Activated T-cell treated with anti-CD3 and anti-CD28 coated beads, Interleukin-2, amount 50 U/mL, for 4 hours (primary cell): Measurements from ENCODE around the gene ROBO1. TPM values are rescaled to one million over a fixed set of nuclear protein-coding genes. Genes with fewer than 3 reads are reported as not detected.
"Not testable (repeated sequence)": the region's sequence is repeated elsewhere in the genome, so short reads cannot be mapped to it uniquely, and the experiment has no call there.

ENCODE experiments used
- ATAC-seq, 2 donors: fragments of 200-7000 bp; cut with Tn5 transposase; one replicate each; pipeline ENCODE4 v1.10.0; 2021
- DNase-seq: peaks from one replicate; pipeline ENCODE4 v3.0.0-alpha.2; 2020
- H3K27me3 Mint-ChIP-seq: one replicate; pipeline ENCODE4 v1.8.0; 2021; ENCODE audit warnings: low read depth, mixed read lengths
- H3K36me3 Mint-ChIP-seq: one replicate; pipeline ENCODE4 v1.8.0; 2022; ENCODE audit warnings: mixed read lengths; ENCODE audit not compliant: insufficient read depth
- H3K4me1 Mint-ChIP-seq: one replicate; pipeline ENCODE4 v1.8.0; 2021; ENCODE audit warnings: low read depth, mixed read lengths
- H3K4me3 Mint-ChIP-seq: one replicate; pipeline ENCODE4 v1.8.0; 2021; ENCODE audit warnings: mild to moderate bottlenecking, moderate library complexity, mixed read lengths
- H3K9me3 Mint-ChIP-seq: one replicate; pipeline ENCODE4 v1.8.0; 2021; ENCODE audit warnings: mixed read lengths
- total RNA-seq, 3 donors: library from RNA; stranded (reverse); gene quantifications; one replicate each; pipeline ENCODE4 v1.2.1, GENCODE V29; 2021

ROBO1 gene
- total RNA-seq, 3 donors from 2014 or later, result 0.38 to 0.99 (median 0.95) TPM

DNA sequence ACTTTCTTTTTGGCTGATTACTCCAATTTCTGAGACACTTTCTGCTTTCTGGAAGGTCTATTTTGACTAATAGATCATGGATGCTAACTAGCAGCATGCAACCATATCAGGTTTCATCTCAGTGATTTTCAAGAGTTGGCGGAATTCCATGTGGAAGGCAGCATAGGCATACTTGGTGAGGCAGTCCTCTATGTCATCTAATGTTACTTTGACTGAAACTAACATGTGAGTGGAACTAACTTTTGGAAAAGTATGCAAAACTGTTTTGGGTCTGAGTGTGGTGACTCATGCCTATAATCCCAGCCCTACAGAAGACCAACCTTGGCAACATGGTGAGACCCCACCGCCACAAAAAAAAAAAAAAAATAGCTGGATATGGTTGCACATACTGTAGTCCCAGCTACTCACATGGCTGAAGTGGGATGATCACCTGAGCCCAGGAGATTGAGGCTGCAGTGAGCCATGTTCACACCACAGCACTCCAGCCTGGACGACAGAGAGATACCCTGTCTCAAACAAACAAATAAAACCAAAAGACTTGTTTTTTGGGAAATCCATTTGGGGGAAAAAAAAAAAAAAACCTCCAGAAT lies 1033.7 kb downstream of the ROBO1 start:
- no peak overlapping the region for H3K4me3 Mint-ChIP-seq
- ATAC-seq (no peak), DNase-seq (no peak)
- no peaks in the 10 kb centered on the region for H3K36me3 Mint-ChIP-seq
- H3K27me3 Mint-ChIP-seq, result no peaks in the 10 kb centered on the region
- H3K9me3 Mint-ChIP-seq, result peaks cover 19% of the 10 kb centered on the region
- H3K4me1 Mint-ChIP-seq, result no peaks in the 10 kb centered on the region

DNA sequence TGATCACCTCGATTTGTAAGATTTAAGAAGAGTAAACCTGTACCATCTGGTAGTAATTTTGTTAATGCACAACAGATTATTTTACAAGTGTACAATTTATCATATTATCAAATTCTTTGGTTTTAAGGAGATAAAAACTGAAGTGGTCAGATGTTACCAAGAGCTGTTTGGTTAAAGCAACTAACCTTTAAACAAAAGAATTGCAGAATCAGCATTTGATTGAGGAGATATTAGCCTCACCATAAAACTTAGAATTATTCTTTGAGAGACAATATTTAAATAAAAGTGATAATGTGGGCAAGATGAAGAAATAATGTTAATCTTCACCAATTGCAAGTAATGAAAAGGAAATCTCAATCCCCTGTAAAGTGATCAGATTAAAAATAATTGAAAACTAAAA lies 1034.9 kb downstream of the ROBO1 start:
- H3K27me3 Mint-ChIP-seq, result no peaks in the 10 kb centered on the region
- no peaks in the 10 kb centered on the region for H3K4me1 Mint-ChIP-seq
- DNase-seq (no peak), ATAC-seq (no peak)
- peaks cover 18% of the 10 kb centered on the region for H3K9me3 Mint-ChIP-seq
- H3K4me3 Mint-ChIP-seq, result no peak overlapping the region
- H3K36me3 Mint-ChIP-seq, result no peaks in the 10 kb centered on the region

DNA sequence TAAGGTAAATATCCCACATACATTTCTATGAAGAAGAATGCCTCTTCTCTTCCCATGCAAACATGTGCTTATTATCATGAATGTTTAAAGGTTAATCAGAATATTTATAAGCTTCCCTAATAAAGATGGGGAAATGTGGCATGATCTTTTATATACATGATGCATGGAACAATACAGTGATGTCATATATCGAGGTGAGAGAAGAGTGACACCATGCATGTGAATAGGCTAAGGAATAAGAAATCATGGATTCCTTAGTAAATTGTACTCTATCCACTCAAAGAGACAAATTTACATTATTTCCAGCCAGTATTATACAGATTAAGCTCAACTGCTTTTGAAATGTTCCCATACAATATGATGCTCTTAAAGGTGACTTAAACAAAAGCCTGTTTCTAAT lies 1035.3 kb downstream of the ROBO1 start:
- H3K4me3 Mint-ChIP-seq, result no peak overlapping the region
- peaks cover 15% of the 10 kb centered on the region for H3K9me3 Mint-ChIP-seq
- DNase-seq (no peak), ATAC-seq (no peak)
- no peaks in the 10 kb centered on the region for H3K4me1 Mint-ChIP-seq
- H3K27me3 Mint-ChIP-seq, result no peaks in the 10 kb centered on the region
- H3K36me3 Mint-ChIP-seq, result no peaks in the 10 kb centered on the region

DNA sequence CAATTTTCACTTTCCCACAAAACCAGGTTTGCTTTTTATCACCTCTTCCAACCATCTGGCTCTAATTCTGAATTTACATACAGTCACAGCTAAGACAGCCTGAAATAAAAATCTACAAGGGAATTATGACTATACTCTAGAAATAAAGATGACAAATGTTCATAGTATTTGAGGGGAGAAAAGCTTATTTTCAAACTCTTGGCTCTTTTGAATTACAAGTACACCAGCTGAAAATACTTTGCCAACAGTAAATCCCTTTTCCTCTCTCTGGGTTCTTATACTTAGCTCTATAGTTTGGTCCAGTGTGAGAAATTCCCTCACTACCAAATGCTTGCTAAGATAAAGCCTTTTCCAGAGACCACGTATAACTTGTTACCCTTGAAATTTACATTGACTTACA lies 1037.9 kb downstream of the ROBO1 start:
- no peak overlapping the region for H3K4me3 Mint-ChIP-seq
- H3K9me3 Mint-ChIP-seq, result peaks cover 8% of the 10 kb centered on the region
- DNase-seq (no peak), ATAC-seq (no peak)
- H3K4me1 Mint-ChIP-seq, result no peaks in the 10 kb centered on the region
- no peaks in the 10 kb centered on the region for H3K36me3 Mint-ChIP-seq
- H3K27me3 Mint-ChIP-seq, result no peaks in the 10 kb centered on the region

DNA sequence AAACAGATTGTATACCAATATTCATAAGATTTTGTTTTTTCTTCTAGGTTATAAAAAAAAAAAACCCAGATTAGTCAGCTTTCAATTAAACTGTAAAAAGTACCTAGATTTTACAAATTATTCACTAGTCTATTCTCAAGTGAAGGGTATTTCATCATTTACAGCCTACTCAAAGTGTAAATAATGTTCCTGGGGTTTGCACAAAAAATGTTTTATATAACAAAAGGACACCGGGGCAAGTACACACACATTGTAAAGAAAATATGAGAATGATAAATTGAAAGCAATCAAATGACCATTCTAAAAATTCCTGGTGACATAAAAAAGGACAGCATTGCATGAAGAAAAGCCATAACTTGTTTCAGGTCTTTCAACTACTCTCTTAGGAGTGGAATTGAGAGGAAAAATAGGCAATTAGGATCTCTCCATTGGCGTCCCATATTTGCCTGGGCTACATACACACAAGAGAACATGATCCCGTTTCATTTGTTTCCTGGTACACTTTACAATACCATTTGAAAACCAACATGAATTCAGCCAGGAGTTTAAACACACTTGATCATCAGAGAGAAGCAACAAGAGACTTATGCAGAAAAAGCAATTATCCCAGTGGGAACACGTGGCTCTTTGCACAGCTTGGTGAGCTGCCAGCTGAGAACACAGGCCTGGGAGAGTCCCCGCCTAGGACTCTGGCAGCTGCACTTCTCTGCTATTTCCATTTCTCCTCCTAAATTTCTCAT lies 1039.2 kb downstream of the ROBO1 start:
- Mint-ChIP-seq H3K36me3 (no peaks in the 10 kb centered on the region), H3K27me3 (no peaks in the 10 kb centered on the region), H3K9me3 (peaks cover 9% of the 10 kb centered on the region), H3K4me3 (no peak overlapping the region), H3K4me1 (no peaks in the 10 kb centered on the region)
- DNase-seq (no peak), ATAC-seq (no peak)

DNA sequence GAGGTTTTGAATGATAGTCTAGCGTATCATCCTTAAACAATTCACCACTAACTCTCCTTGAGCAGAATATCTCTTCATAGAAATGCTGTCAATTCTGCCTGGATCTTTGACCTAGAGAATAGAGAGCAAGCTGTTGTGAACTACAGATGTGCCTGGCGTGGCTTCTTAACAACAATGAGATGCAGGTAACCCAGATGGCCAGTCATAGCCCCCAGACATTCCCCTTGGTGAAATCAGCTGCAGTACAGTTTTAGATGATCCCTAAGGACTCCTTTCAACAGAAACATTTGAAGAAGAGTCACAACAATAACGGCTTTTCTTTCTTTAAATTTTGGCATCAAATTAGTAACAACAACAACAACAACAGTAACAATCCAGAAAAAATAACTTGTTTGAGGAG lies 1041.3 kb downstream of the ROBO1 start:
- Mint-ChIP-seq H3K36me3 (no peaks in the 10 kb centered on the region), H3K27me3 (no peaks in the 10 kb centered on the region), H3K4me1 (no peaks in the 10 kb centered on the region), H3K4me3 (no peak overlapping the region), H3K9me3 (peaks cover 6% of the 10 kb centered on the region)
- ATAC-seq (no peak), DNase-seq (no peak)

DNA sequence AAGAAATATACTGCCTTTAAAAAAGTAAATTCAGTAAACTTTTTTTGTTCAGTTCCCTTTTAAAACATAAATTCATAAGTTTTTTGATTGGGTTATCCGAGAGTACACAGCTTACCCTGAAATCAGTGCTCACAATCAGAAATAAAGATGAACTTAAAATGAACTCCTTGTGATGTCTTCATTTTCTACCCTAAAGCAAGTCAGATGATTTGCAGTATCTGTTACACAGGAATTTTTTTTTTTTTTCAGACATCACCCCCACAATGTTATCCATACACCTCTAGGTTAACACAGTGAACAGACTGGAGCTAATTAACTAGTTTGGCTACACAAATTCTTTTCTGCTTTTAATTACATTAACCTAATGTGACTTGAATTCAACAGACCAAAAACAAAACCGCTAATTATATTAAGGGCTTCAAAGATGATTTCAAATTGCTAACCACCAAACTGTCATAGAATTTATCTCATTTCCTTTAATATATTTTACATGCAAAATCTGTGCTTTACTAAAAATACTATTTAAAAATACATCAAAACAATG lies 1042.0 kb downstream of the ROBO1 start:
- no peaks in the 10 kb centered on the region for H3K36me3 Mint-ChIP-seq
- H3K4me1 Mint-ChIP-seq, result no peaks in the 10 kb centered on the region
- H3K27me3 Mint-ChIP-seq, result no peaks in the 10 kb centered on the region
- DNase-seq (no peak), ATAC-seq (no peak)
- H3K4me3 Mint-ChIP-seq, result no peak overlapping the region
- peaks cover 6% of the 10 kb centered on the region for H3K9me3 Mint-ChIP-seq

DNA sequence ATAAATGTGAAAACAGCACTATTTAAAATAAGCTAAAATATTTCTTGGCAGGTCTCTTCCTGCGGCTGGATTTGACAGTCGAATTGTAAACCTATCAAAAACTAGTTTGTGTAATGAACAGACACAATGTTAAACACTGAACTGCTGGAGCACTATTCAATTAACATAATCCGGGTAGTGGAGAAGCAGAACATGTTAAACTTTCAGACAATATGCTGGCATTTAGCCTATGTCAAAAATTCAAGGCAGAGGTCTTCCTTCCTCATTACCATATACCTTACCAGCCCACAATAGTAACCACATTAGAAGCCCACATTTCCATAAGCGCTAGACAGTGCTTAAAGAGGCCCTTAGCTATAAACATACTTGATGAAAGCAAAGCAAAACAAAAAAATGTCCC lies 1042.9 kb downstream of the ROBO1 start:
- H3K4me1 Mint-ChIP-seq, result no peaks in the 10 kb centered on the region
- DNase-seq (no peak), ATAC-seq (no peak)
- no peaks in the 10 kb centered on the region for H3K27me3 Mint-ChIP-seq
- H3K36me3 Mint-ChIP-seq, result no peaks in the 10 kb centered on the region
- no peak overlapping the region for H3K4me3 Mint-ChIP-seq
- peaks cover 4% of the 10 kb centered on the region for H3K9me3 Mint-ChIP-seq

DNA sequence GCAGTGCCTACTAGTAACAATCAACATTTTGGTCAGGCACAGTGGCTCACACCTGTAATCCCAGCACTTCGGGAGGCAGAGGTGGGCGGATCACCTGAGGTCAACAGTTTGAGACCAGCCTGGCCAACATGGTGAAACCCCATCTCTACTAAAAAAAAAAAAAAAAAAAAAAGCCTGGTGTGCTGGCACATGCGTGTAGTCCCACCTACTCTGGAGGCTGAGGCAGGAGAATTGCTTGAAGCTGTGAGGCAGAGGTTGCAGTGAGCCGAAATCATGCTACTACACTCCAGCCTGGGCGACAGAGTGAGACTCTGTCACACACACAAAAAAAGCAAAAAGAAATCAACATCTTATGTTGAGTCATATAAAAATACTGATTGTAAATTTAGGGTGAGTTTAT lies 1043.4 kb downstream of the ROBO1 start:
- not testable (repeated sequence) for H3K4me1 Mint-ChIP-seq, H3K36me3 Mint-ChIP-seq, H3K4me3 Mint-ChIP-seq, H3K9me3 Mint-ChIP-seq, H3K27me3 Mint-ChIP-seq, DNase-seq, ATAC-seq

DNA sequence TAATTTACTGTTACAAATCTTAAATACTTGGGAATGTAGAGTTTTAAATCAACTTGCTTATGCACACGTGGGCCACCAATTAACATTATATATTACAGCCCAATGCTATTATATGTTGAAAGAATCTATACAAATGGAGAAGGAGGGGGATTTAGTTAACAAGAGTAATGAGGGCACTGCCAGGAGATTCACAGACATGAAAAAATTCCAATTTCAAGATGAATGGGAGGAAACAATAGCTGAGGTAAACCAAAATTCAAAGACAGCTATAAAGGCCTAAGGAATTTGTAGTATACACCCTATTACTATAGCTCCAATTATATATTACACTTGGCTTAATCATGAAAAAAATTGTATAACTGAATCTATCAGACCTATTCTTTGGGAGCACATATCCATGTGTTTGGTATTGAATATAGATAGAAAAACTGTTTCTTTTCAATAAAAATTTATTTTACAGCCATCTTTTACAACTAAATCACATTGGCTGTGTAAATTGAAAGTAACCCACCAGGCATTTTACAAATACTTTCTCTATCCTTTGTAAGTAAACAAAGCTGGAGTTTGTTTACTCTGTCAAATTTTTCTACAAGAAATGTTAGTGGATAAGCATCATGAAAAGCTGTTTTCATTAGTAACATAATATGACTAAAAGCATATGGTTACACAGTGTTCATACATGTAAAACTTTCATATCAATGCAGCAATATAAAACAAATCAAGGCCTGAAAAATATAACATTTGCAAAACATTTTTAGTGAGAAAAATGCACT lies 1045.8 kb downstream of the ROBO1 start:
- ATAC-seq (no peak), DNase-seq (no peak)
- Mint-ChIP-seq H3K27me3 (no peaks in the 10 kb centered on the region), H3K36me3 (no peaks in the 10 kb centered on the region), H3K4me3 (no peak overlapping the region), H3K4me1 (no peaks in the 10 kb centered on the region), H3K9me3 (peaks cover 6% of the 10 kb centered on the region)

DNA sequence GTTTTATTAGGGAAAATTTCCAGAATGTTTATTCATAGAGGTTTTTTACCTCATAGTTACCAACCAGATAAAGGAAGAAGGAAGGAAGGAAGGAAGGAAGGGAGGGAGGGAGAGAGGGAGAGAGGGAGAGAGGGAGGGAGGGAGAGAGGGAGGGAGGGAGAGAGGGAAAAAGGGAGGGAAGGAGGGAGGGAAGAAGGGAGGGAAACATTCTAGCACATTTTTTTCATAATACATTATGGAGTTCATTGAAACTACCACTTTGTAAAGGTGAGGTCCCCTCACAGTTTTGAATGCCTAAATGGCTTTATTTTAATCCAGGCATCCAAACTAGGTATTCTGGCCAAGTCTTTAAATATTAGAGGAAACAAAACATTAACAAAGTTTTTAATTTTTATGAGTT lies 1049.1 kb downstream of the ROBO1 start:
- DNase-seq (no peak), ATAC-seq (no peak)
- Mint-ChIP-seq H3K4me1 (no peaks in the 10 kb centered on the region), H3K4me3 (no peak overlapping the region), H3K36me3 (no peaks in the 10 kb centered on the region), H3K27me3 (no peaks in the 10 kb centered on the region), H3K9me3 (peaks cover 14% of the 10 kb centered on the region)

DNA sequence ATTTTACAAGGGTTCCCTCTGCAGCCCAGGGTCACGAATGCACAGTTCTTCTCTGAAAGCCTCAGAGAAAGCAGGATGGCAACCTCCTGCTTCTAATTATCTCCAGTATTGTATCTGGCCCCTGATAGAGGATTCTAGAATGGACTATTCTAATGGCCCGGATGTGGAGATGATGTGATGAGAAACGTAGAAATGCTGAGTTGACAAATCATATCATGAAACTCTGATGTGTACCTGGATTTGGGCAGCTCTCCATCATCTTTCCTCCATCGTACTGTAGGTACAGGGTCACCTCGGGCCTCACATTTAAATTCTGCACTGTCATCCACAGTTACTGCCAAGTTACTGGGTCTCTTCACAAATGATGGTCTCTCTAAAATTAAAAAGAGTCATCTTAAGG lies 1050.8 kb downstream of the ROBO1 start:
- DNase-seq, result no peak
- no peaks in the 10 kb centered on the region for H3K36me3 Mint-ChIP-seq
- no peaks in the 10 kb centered on the region for H3K27me3 Mint-ChIP-seq
- no peak overlapping the region for H3K4me3 Mint-ChIP-seq
- H3K9me3 Mint-ChIP-seq, result peaks cover 14% of the 10 kb centered on the region
- no peak for ATAC-seq
- no peaks in the 10 kb centered on the region for H3K4me1 Mint-ChIP-seq

DNA sequence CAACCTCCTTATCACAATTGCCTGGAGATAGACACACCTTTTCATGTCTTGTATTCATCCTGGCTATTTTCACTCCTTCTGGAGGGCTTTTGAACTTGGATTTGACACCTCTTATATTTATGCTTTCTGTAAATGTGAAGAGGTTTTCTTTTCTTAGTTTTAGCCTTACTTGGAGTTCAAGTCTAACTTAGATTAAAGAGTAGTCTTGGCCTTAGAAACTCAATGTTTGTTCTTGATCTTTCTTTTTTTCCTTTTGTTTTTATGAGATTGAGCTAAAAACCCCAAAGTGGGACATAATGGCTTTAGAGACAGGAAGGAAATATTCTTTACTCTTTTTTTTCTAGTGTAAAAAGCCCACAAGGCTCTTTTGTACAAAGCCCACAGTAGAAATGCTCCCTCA lies 1054.9 kb downstream of the ROBO1 start:
- ATAC-seq (no peak), DNase-seq (no peak)
- Mint-ChIP-seq H3K9me3 (peaks cover 14% of the 10 kb centered on the region), H3K27me3 (no peaks in the 10 kb centered on the region), H3K4me3 (no peak overlapping the region), H3K4me1 (no peaks in the 10 kb centered on the region), H3K36me3 (no peaks in the 10 kb centered on the region)

DNA sequence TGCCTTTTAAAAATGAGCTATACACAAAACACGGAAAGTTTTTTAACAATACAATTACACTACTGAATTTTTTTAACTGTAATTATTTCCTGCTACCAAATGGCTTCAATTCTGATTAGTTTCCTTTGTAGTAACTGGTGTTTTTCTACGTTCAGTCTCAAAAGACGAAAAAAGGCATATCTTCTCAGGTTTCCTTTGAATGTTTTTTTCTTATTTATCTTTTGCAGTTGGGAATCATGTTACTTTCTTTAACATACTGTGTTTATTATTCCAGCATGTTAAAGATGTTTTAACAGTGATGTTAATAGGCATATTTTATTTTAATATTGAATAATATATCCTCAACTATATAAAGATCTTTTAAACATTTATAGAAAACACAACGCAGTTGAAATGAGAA lies 1055.5 kb downstream of the ROBO1 start:
- Mint-ChIP-seq H3K9me3 (peaks cover 14% of the 10 kb centered on the region), H3K27me3 (no peaks in the 10 kb centered on the region)

More for the DNA sequence above, 1055.5 kb downstream of the ROBO1 start:
- H3K36me3 Mint-ChIP-seq, result no peaks in the 10 kb centered on the region
- no peak for ATAC-seq
- no peaks in the 10 kb centered on the region for H3K4me1 Mint-ChIP-seq
- DNase-seq, result no peak
- H3K4me3 Mint-ChIP-seq, result no peak overlapping the region
